Heart left ventricle (tissue), 16 donors: ENCODE data around the gene SNN. TPM values are rescaled to one million over a fixed set of nuclear protein-coding genes. Genes with fewer than 3 reads are reported as not detected.

Source experiments
- ATAC-seq, 4 donors: fragments of 200-7000 bp; cut with Tn5 transposase; one replicate each; pipeline ENCODE4 v1.9.1; 2020 to 2022; ENCODE audit warnings: moderate library complexity in 4 of 4, mild to moderate bottlenecking in 3 of 4, moderate number of reproducible peaks in 1 of 4
- DNase-seq, 5 donors: peaks; one replicate each; pipeline ENCODE4 v3.0.0-alpha.2; 2020
- H3K27ac ChIP-seq, 12 donors: fragments of 200-600 bp; sonication (generic) in 4 of 12; one replicate each; pipeline versions ENCODE4 v1.5.0 to v1.8.0; 2016 to 2022; ENCODE audit warnings: mild to moderate bottlenecking in 2 of 12
- H3K27me3 ChIP-seq, 9 donors: fragments of 200-600 bp; sonication (generic) in 2 of 9; one replicate each; pipeline versions ENCODE4 v1.5.1 to v1.8.0; 2016 to 2022; ENCODE audit warnings: mild to moderate bottlenecking in 3 of 9
- H3K36me3 ChIP-seq, 9 donors: fragments of 200-600 bp; sonication (generic) in 2 of 9; one replicate each; pipeline versions ENCODE4 v1.5.0 to v1.8.0; 2018 to 2022; ENCODE audit warnings: mild to moderate bottlenecking in 2 of 9
- H3K4me1 ChIP-seq, 12 donors: fragments of 200-600 bp; sonication (generic) in 4 of 12; one replicate each; pipeline versions ENCODE4 v1.5.0 to v1.8.0; 2016 to 2022; ENCODE audit warnings: mild to moderate bottlenecking in 3 of 12
- H3K4me3 ChIP-seq, 12 donors: fragments of 200-600 bp; sonication (generic) in 4 of 12; one replicate each; pipeline versions ENCODE4 v1.5.0 to v1.8.0; 2017 to 2022; ENCODE audit warnings: mild to moderate bottlenecking in 9 of 12, moderate library complexity in 4 of 12
- H3K9me3 ChIP-seq, 12 donors: fragments of 200-600 bp; sonication (generic) in 4 of 12; one replicate each; pipeline versions ENCODE4 v1.5.0 to v1.8.0; 2016 to 2022; ENCODE audit warnings: mild to moderate bottlenecking in 1 of 12
- CTCF ChIP-seq, 12 donors: fragments of 200-600 bp; sonication (generic) in 4 of 12; IDR thresholded peaks; one replicate each; pipeline versions ENCODE4 v1.5.0 to v1.8.0; 2018 to 2022; ENCODE audit warnings: antibody characterized with exemption in 12 of 12, mild to moderate bottlenecking in 5 of 12
- POLR2A ChIP-seq, 2 donors: fragments of 450-650 bp; IDR thresholded peaks; one replicate each; pipeline ENCODE4 v1.6.1; 2017; ENCODE audit warnings: antibody characterized with exemption in 2 of 2, mild to moderate bottlenecking in 2 of 2, moderate library complexity in 2 of 2
- WGBS, 4 donors: extraction: QIAGEN DNeasy Blood & Tissue Kit in 2 of 4; methylation state at CpG; one replicate each; pipeline versions ENCODE4 v1.1.5 to v1.1.7; 2013 to 2018; 5-methylcytosine and 5-hydroxymethylcytosine counted together
- intact Hi-C, 10 donors: fragments of 100-400 bp; cut with DNase I; formaldehyde crosslinking; loops; one replicate each; pipeline versions ENCODE4 v1.11.1 to v1.14.2; 2022
- polyA plus RNA-seq, 2 donors: library from polyadenylated mRNA; stranded (reverse); fragments of 200-250 nt; gene quantifications; one replicate each; pipeline ENCODE4 v1.2.3, GENCODE V29; 2013
- total RNA-seq, 9 donors: library from RNA; depleted of rRNA in 2 of 9; stranded (reverse); fragments of >200 nt in 2 of 9; fragmentation: NEBNext Ultra II Directional in 3 of 9; extraction: Animal tissue kit (Norgen Biotek cat#: 25700) in 3 of 9; gene quantifications; one replicate each; pipeline versions ENCODE4 v1.1.0 to v1.2.4, GENCODE V29; 2016 to 2023
- donor health status: ischemic (EF 13 %, LVEDD 7.1; RV severe dilation, severe dysfunction).
- donor health status: healthy with polysubstance abuse.
- donor health status: DM: no; HTN: yes; CAD: no.
- donor health status: DM: no; HTN: no; CAD: no.
- donor health status: ischemic (EF 25% LVEDD 6.9; RV normal size, moderate dysfunction).
- donor health status: ischemic (EF 25% LVEDD 5.7; RV mildly dilated, moderate dysfunction).
- donor health status: healthy.
- donor health status: DM: yes; HTN: yes; CAD: no.
- donor health status: ischemic (EF 35%, LVEDD 5.7; RV mildly dilated, moderate dysfunction).
- donor health status: nonischemic (EF 11% LVEDD 7.7; RV severe dilation, severe dysfunction).
- donor health status: DM: yes; HTN: yes; CAD: no.
- donor health status: PGD.
- donor health status: ischemic (EF 29% LVEDD 5.4; RV normal size, mild dysfunction).
- donor health status: nonischemic (EF 23%, LVEDD 6.1; RV moderate dilation, normal function).

SNN gene
- total and polyA plus RNA-seq, 11 donors = 12.5 to 60.0 (median 36.4) TPM

- Histone ChIP-seq H3K27me3 (no peaks in the 10 kb centered on the region), H3K36me3 (no peaks in the 10 kb centered on the region), H3K4me1 (peaks cover 0 to 85% (median 1%) of the 10 kb centered on the region in 12 donors), H3K4me3 (no peak overlapping the region), H3K27ac (peak overlapping the region in 1 of 12 donors; percentile 89), H3K9me3 (no peaks in the 10 kb centered on the region)
- ATAC-seq (no peak), DNase-seq (no peak)
- TF ChIP-seq CTCF (IDR thresholded peaks at IDR 0.05) (no peak), POLR2A (IDR thresholded peaks at IDR 0.05) (no peak)
- intact Hi-C loops = loop anchor here in 1 of 10 donors (10.0 kb wide), 1 partner anchor 91 kb away; no protein-coding TSS in a partner anchor
- 83 to 89% (median 85%) methylated on average over 4 of the region's 4 CpGs for WGBS, 4 donors
Observed at GRCh38 chr16:11625769-11626168, 42.5 kb upstream of the SNN start.

- Histone ChIP-seq H3K27ac (peak overlapping the region in 1 of 12 donors; percentile 66), H3K4me1 (peaks cover 0 to 75% (median 0%) of the 10 kb centered on the region in 12 donors), H3K27me3 (no peaks in the 10 kb centered on the region), H3K9me3 (no peaks in the 10 kb centered on the region), H3K36me3 (no peaks in the 10 kb centered on the region), H3K4me3 (no peak overlapping the region)
- 92 to 97% (median 96%) methylated on average over 16 of the region's 16 CpGs for WGBS, 4 donors
- intact Hi-C loops = loop anchor here in 1 of 10 donors (10.0 kb wide), 1 partner anchor 92 kb away; no protein-coding TSS in a partner anchor
- DNase-seq = no peak
- no peak for TF ChIP-seq CTCF (IDR thresholded peaks at IDR 0.05)
- TF ChIP-seq POLR2A (IDR thresholded peaks at IDR 0.05) = no peak
- ATAC-seq = no peak
Observed at GRCh38 chr16:11626657-11627291, 41.5 kb upstream of the SNN start.

GRCh38 chr16:11627292-11627663 is 41.0 kb upstream of the SNN start:
- Histone ChIP-seq H3K36me3 (no peaks in the 10 kb centered on the region), H3K27me3 (no peaks in the 10 kb centered on the region), H3K27ac (peak overlapping the region in 6 of 12 donors; percentile 35 to 84 (median 68)), H3K9me3 (no peaks in the 10 kb centered on the region), H3K4me1 (peaks cover 0 to 74% (median under 1%) of the 10 kb centered on the region in 12 donors), H3K4me3 (no peak overlapping the region)
- DNase-seq (no peak), ATAC-seq (no peak)
- TF ChIP-seq POLR2A (IDR thresholded peaks at IDR 0.05) = no peak
- TF ChIP-seq CTCF (IDR thresholded peaks at IDR 0.05) = no peak
- intact Hi-C loops = loop anchor here in 1 of 10 donors (10.0 kb wide), 1 partner anchor 92 kb away; no protein-coding TSS in a partner anchor
- 94 to 98% (median 95%) methylated on average over 5 of the region's 5 CpGs for WGBS, 4 donors

- ATAC-seq (peak in 3 of 4 donors; percentile 8 to 24 (median 23)), DNase-seq (no peak)
- H3K27ac ChIP-seq = peak overlapping the region in 8 of 12 donors; percentile 22 to 84 (median 60)
Observed at GRCh38 chr16:11627822-11628457, 40.3 kb upstream of the SNN start.

More at GRCh38 chr16:11627822-11628457, 40.3 kb upstream of the SNN start:
- no peaks in the 10 kb centered on the region for H3K9me3 ChIP-seq
- intact Hi-C loops = loop anchor here in 1 of 10 donors (10.0 kb wide), 1 partner anchor 93 kb away; no protein-coding TSS in a partner anchor
- H3K36me3 ChIP-seq = no peaks in the 10 kb centered on the region
- H3K4me1 ChIP-seq = peaks cover 0 to 74% (median 4%) of the 10 kb centered on the region in 12 donors
- H3K27me3 ChIP-seq = no peaks in the 10 kb centered on the region
- TF ChIP-seq POLR2A (IDR thresholded peaks at IDR 0.05) (no peak), CTCF (IDR thresholded peaks at IDR 0.05) (no peak)
- 70 to 74% (median 73%) methylated on average over 15 of the region's 15 CpGs for WGBS, 4 donors
- H3K4me3 ChIP-seq = no peak overlapping the region
